GM23338 (cell line): ENCODE measurements around the gene TCP11L1. TPM values are rescaled to one million over a fixed set of nuclear protein-coding genes. Genes with fewer than 3 reads are reported as not detected.

ENCODE experiments used
- ATAC-seq: fragments of 200-7000 bp; cut with Tn5 transposase; 3 replicates; pipeline ENCODE4 v1.9.1; 2020
- DNase-seq: peaks from one replicate; pipeline ENCODE4 v3.0.0-alpha.2; 2015; ENCODE audit warnings: low spot score
- H2AFZ ChIP-seq: fragments of 200-600 bp; sonication (generic); 2 replicates; pipeline ENCODE4 v1.8.0; 2016; ENCODE audit warnings: antibody characterized with exemption, mild to moderate bottlenecking, moderate library complexity
- H3F3A ChIP-seq: fragments of 200-600 bp; sonication (generic); replicated peaks from 2 replicates; pipeline ENCODE4 v1.8.0; 2017; ENCODE audit warnings: antibody characterized with exemption, mixed run types, low read depth
- H3K27ac ChIP-seq: fragments of 200-600 bp; sonication (generic); 2 replicates; pipeline ENCODE4 v1.6.1; 2016; ENCODE audit warnings: low read depth
- H3K27me3 ChIP-seq: fragments of 200-600 bp; sonication (generic); 2 replicates; pipeline ENCODE4 v1.8.0; 2016; ENCODE audit warnings: mild to moderate bottlenecking, mixed run types, moderate library complexity; ENCODE audit not compliant: insufficient read depth
- H3K36me3 ChIP-seq: fragments of 200-600 bp; sonication (generic); 2 replicates; pipeline ENCODE4 v1.8.0; 2016; ENCODE audit warnings: mild to moderate bottlenecking; ENCODE audit not compliant: insufficient read depth
- H3K4me1 ChIP-seq: fragments of 200-600 bp; sonication (generic); 2 replicates; pipeline ENCODE4 v1.8.0; 2016; ENCODE audit warnings: mild to moderate bottlenecking, moderate library complexity; ENCODE audit not compliant: insufficient read depth
- H3K4me2 ChIP-seq: fragments of 200-600 bp; sonication (generic); 2 replicates; pipeline ENCODE4 v1.7.1; 2017; ENCODE audit warnings: mixed run types
- H3K4me3 ChIP-seq: fragments of 200-600 bp; sonication (generic); 2 replicates; pipeline ENCODE4 v1.6.1; 2016; ENCODE audit warnings: mixed run types
- H3K79me2 ChIP-seq: fragments of 200-600 bp; sonication (generic); replicated peaks from 2 replicates; pipeline ENCODE4 v1.8.0; 2017; ENCODE audit warnings: mild to moderate bottlenecking; ENCODE audit not compliant: insufficient read depth
- H3K9me2 ChIP-seq: fragments of 200-600 bp; sonication (generic); 2 replicates; pipeline ENCODE4 v1.8.0; 2017; ENCODE audit not compliant: insufficient read depth
- H4K20me1 ChIP-seq: fragments of 200-600 bp; sonication (generic); replicated peaks from 2 replicates; pipeline ENCODE4 v1.8.0; 2017; ENCODE audit warnings: mild to moderate bottlenecking; ENCODE audit not compliant: insufficient read depth
- H3K27ac Mint-ChIP-seq: 2 replicates; pipeline ENCODE4 v1.8.0; 2020; ENCODE audit warnings: inconsistent platforms, mild to moderate bottlenecking, moderate library complexity, mixed read lengths
- H3K27me3 Mint-ChIP-seq: 3 replicates; pipeline ENCODE4 v1.8.0; 2022; ENCODE audit warnings: low read depth, mild to moderate bottlenecking, moderate library complexity, mixed read lengths, inconsistent platforms; ENCODE audit not compliant: insufficient read depth, poor library complexity
- H3K36me3 Mint-ChIP-seq: 3 replicates; pipeline ENCODE4 v1.8.0; 2021; ENCODE audit warnings: low read depth, mild to moderate bottlenecking, inconsistent platforms, moderate library complexity, mixed read lengths
- H3K4me1 Mint-ChIP-seq: 3 replicates; pipeline ENCODE4 v1.8.0; 2020; ENCODE audit warnings: mild to moderate bottlenecking, inconsistent platforms, mixed read lengths
- H3K4me3 Mint-ChIP-seq: 3 replicates; pipeline ENCODE4 v1.8.0; 2021; ENCODE audit warnings: moderate library complexity, mild to moderate bottlenecking, inconsistent platforms, mixed read lengths
- H3K9me3 Mint-ChIP-seq: 3 replicates; pipeline ENCODE4 v1.8.0; 2020; ENCODE audit warnings: moderate library complexity, mild to moderate bottlenecking, inconsistent platforms, mixed read lengths
- CREB1 ChIP-seq: fragments of 250-450 bp; sonication (Bioruptor Pico); IDR thresholded peaks from 2 replicates; pipeline ENCODE4 v1.5.0; 2020; ENCODE audit warnings: low read depth, mild to moderate bottlenecking, moderate library complexity
- CTCF ChIP-seq, 2 experiments: fragments of 200-600 bp in 1 of 2; sonication (generic) in 1 of 2; conservative IDR thresholded peaks; 2 replicates each; pipeline versions ENCODE4 v1.5.1 to v1.6.1; 2016 to 2017; ENCODE audit warnings: antibody characterized with exemption in 2 of 2, low read depth in 2 of 2, mild to moderate bottlenecking in 2 of 2, moderate library complexity in 1 of 2
- EZH2 ChIP-seq: fragments of 200-600 bp; sonication (generic); IDR thresholded peaks from one replicate; pipeline ENCODE4 v1.8.0; 2017; ENCODE audit warnings: antibody characterized with exemption, mild to moderate bottlenecking, low read depth; ENCODE audit not compliant: unreplicated experiment
- JUNB ChIP-seq: IDR thresholded peaks from one replicate; pipeline ENCODE4 v1.6.1; 2016; ENCODE audit warnings: antibody characterized with exemption; ENCODE audit not compliant: unreplicated experiment
- POLR2AphosphoS5 ChIP-seq: IDR thresholded peaks from 2 replicates; pipeline ENCODE4 v1.6.1; 2016; ENCODE audit warnings: antibody characterized with exemption, low read depth
- REST ChIP-seq: IDR thresholded peaks from one replicate; pipeline ENCODE4 v1.6.1; 2018; ENCODE audit warnings: antibody characterized with exemption; ENCODE audit not compliant: unreplicated experiment
- STAT1 ChIP-seq: IDR thresholded peaks from one replicate; pipeline ENCODE4 v1.6.1; 2016; ENCODE audit warnings: antibody characterized with exemption; ENCODE audit not compliant: unreplicated experiment
- ZNF114 ChIP-seq: fragments of 250-450 bp; sonication (Bioruptor Pico); IDR thresholded peaks from 2 replicates; pipeline ENCODE4 v1.5.0; 2020; ENCODE audit warnings: mild to moderate bottlenecking, moderate library complexity
- ZNF462 ChIP-seq: fragments of 250-450 bp; sonication (Bioruptor Pico); IDR thresholded peaks from 2 replicates; pipeline ENCODE4 v1.5.0; 2020; ENCODE audit warnings: mild to moderate bottlenecking, moderate library complexity
- polyA plus RNA-seq: library from polyadenylated mRNA; unstranded; fragments of >200 nt; fragmentation: Nextera tagmentation; extraction: Ambion mirVana; gene quantifications from 2 replicates; pipeline ENCODE4 v1.2.1, GENCODE V29; 2016
- total RNA-seq: library from RNA; depleted of rRNA; stranded (reverse); fragments of >200 nt; shearing (Covaris generic); gene quantifications from 2 replicates; pipeline ENCODE4 v1.2.3, GENCODE V29; 2014

The TCP11L1 gene
- total and polyA plus RNA-seq, 2 experiments from 2014 or later, result 5.0 to 39.0 TPM

- Histone ChIP-seq H3K4me3 (no peak overlapping the region), H3K4me2 (no peak overlapping the region), H2AFZ (no peak overlapping the region), H3F3A (no peaks in the 10 kb centered on the region), H3K36me3 (no peaks in the 10 kb centered on the region), H3K79me2 (no peaks in the 10 kb centered on the region), H4K20me1 (no peaks in the 10 kb centered on the region), H3K27me3 (no peaks in the 10 kb centered on the region), H3K4me1 (peaks cover 11% of the 10 kb centered on the region; the same call in 1 of the 2 replicates), H3K27ac (no peak overlapping the region), H3K9me2 (no peaks in the 10 kb centered on the region)
- peaks cover 10% of the 10 kb centered on the region; the same call in 2 of the 3 replicates for H3K4me1 Mint-ChIP-seq
- no peak for TF ChIP-seq REST
- no peak for TF ChIP-seq CREB1 (CRISPR knock-in tag)
- no peak for TF ChIP-seq EZH2
- TF ChIP-seq CTCF (conservative IDR thresholded peaks at IDR 0.05; ENCODE audit: low read depth in 2 of 2), result no peak
- TF ChIP-seq STAT1, result no peak
- TF ChIP-seq POLR2AphosphoS5, result no peak
- TF ChIP-seq JUNB, result no peak
- no peak for TF ChIP-seq ZNF462 (CRISPR knock-in tag)
- TF ChIP-seq ZNF114 (CRISPR knock-in tag), result no peak
- no peaks in the 10 kb centered on the region for H3K36me3 Mint-ChIP-seq
- 0 out of 3 replicates have a peak, but pooled peaks cover 3% of the 10 kb centered on the region for H3K9me3 Mint-ChIP-seq
- no peak for DNase-seq
- no peak overlapping the region for H3K27ac Mint-ChIP-seq
- H3K4me3 Mint-ChIP-seq, result no peak overlapping the region
- peaks cover 7% of the 10 kb centered on the region for H3K27me3 Mint-ChIP-seq
- ATAC-seq, result no peak
Observed at GRCh38 chr11:33006010-33006409, 33.4 kb upstream of the TCP11L1 start.
